Kidney capillary endothelial cell (primary cell): ENCODE measurements around the gene BCL2L15.
"Not testable (repeated sequence)": the region's sequence is repeated elsewhere in the genome, so short reads cannot be mapped to it uniquely, and the experiment has no call there.

Experiments
- DNase-seq: peaks from one replicate; pipeline ENCODE4 v3.0.0-alpha.2; 2018; ENCODE audit warnings: low spot score

Gene BCL2L15

DNA sequence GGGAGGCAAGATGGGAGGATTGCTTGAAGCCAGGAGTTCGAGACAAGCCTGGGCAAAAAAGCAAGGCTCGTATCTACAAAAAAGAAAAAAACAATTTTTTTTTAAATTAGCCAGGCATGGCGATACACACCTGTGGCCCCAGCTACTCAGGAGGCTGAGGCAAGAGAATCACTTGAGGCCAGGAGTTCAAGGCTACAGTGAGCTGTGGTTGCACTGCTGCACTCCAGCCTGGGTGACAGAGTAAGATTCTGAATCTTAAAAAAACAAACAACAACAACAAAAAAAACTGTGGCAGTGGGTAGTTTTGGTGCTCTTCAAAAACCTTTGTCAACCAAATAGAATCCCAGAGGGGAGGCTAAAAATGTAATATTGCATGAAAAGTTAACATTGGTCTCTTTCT, 16.6 kb downstream of the BCL2L15 start:
- DNase-seq, result no peak

DNA sequence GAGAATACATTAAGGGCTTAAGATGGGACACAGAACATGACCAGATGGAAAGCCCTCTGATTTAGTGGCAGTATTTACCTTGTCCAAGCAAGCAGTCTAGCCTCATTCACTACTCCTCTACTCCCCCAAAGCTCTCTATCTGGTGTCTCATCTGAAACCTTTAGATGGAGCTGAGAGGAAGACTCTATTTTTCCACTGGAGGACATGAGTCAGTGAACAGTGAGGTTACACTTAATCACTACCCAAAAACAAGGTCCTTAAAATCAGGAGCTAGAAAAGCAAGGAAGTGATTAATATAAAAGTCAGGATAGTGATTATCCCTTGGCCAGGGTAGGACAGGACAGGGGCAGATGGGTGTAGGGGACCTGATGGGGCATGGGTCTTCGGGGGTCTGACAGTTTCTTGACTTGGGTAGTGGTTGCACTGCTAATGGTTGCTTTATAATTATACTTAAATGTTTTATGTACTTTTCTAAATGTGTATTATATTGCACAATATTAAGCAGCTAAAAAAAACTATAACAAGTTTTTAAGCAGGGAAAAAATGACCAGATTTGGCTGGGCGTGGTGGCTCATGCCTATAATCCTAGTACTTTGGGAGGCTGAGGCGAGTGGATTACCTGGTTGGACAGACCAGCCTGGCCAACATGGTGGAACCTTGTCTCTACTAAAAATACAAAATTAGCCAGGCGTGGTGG, 18.8 kb downstream of the BCL2L15 start:
- peak; percentile 74 for DNase-seq

DNA sequence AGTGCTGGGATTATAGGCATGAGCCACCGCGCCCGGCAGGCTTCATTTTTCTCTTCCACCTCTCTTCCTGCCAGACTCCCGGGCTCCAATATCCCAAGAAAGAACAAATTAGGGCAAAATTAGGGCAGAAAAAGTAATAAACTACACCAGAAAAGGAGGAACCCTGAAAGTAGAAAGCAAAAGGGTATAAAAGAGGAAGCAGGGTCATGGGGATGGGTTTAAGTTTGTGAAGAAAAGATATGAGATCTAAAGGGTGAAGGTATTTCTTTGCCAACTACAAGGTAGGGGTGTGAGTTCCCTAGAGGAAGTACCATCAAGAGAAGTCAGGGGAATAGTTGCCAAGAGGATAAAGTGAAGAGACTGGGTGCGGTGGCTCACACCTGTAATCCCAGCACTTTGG, 25.7 kb downstream of the BCL2L15 start:
- DNase-seq, result no peak

DNA sequence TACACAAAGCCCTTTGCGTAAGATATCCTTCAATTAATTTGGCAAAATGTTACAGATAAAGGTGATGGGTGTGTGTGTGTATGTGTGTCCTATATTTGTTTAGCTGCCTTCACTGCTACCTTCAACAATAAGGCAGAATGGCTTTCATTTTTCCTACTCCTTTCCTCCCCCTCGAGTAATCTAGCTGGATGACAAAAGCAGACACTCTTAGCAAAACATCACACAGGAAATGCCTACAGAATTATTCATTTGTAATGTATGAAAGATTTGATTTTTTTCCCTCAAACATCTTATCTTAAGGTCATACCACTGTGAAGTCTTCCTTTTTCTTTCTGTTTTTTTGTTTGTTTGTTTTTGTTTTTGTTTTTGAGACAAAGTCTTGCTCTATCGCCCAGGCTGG, 26.5 kb downstream of the BCL2L15 start:
- DNase-seq, result peak; percentile 79

DNA sequence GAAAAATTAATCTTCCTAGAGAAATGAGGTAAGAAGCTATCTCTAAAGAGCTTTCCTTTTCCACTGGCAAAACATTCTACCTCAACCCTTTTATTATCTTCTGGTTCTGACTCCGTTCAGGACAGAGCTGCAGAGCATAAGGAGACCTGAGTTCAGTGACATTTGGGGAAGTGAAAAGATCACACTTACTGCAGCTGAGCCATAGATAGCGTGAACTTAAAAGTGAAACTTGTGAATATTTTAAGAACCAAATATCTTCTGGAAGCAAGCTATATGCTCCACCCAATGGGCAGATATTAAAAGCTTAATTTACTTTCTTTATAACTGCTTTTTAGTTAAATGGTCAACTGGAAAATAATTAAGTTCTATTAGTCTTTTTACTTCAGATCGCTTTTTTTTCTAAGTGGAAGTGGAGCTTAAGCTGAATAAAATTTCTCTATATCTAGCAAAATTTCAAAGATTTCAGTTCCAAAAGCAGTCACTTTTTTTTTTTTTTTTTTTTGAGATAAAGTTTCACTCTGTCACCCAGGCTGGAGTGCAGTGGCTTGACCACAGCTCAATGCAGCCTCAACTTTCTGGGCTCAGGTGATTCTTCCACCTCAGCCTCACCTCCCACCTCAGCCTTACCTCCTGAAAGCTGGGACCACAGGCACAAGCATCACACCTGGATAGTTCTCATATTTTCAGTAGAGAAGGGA, 27.8 kb downstream of the BCL2L15 start:
- DNase-seq, result no peak

DNA sequence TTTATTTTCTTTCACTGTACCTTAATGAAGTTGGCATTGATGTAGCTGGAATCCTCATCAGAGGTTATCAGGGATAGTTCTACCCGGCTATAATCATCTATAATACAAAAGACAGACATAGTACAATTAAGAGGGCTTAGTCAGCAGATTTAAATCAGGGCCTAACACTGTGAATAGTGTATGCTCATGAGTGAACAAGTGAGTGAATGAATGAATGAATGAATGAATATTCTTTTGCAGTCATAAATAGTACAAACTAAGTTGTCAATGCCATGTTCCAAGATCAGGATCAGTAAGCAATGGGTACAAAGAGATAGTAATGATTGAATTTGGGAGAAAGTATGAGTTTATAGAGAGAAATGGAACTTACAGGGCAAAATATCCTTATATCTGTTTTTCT, 28.4 kb downstream of the BCL2L15 start:
- no peak for DNase-seq

DNA sequence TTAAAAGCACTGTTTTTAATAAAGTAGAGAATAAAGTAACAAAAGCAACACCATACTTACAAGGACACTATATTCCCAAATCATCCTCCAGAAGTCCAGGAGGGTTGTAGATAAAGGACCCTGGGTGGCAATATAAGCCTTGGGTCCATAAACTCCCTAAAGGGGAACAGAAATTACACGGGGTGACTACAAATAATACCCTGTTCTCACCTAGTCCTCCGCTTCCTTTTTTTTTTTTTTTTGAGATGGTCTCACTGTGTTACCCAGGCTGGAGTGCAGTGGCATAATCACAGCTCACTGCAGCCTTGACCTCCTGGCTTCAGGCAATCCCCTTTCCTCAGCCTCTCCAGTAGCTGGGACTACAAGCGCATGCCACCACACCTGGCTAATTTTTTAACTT, 29.0 kb downstream of the BCL2L15 start:
- DNase-seq, result no peak

DNA sequence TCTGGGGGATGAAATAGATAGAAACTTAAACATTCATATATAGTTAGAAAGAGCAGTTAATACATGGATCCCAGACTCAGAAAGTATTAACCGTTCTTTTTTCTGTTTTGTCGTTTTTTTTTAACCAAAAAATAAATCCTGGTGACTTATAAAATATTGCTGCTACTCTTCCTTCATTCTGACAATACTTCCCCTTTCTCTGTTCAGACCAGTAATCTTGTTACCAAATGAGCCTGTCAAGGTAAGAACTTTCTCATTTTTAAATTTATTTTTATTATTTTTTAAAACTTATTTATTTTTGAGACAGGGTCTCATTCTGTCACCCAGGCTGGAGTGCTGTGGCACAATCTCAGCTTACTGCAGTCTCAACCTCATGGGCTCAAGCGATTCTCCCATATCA, 29.6 kb downstream of the BCL2L15 start:
- no peak for DNase-seq

DNA sequence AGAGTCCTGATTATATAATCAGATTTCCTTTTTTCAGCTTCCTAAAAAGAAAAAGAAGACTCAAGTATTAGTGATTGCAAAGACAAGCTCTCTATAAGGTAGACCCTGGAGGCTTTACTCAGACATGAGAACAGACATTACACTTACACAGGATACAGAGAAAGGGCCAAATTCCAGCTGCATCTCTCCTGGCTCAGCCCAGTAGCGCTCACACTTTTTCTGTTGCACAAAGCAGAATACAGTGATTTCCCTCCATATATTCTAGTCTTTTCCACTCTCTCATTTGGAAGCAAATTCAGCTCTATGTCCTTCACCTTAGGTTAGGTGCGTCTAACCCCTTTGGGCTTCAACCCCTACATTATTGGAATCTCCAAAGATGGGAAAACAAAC, 31.0 kb downstream of the BCL2L15 start:
- no peak for DNase-seq

DNA sequence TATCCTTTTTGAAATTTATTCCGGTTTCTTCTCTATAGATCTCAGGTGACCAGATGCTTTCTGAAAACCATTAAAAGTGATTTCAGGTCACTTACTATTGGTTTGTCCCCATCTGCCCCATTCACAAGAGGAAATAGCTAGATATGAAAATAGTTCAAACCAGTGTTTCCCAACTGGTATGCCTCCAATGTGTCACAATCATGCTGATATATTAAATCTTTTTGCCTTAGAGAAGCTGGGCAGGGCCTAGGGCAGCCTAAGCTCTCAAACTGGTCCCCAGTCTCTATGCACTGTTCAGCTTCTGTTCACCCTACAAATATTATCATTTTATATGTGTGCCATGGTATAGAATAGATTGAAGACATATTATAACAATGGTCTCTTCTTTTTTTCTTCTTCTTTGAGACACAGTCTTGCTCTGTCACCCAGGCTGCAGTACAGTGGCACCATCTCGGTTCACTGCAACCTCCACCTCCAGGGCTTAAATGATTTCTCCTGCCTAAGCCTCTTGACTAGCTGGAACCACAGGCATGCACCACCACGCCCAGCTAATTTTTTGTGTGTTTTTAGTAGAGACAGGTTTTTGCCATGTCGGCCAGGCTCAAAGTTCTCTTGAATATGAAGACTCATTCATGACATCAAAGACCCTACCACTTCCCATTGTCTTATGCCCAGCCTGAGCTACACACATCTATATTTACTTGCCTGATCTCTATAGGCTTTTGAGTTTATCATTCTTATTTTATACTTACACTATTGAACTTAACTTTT, 31.6 kb downstream of the BCL2L15 start:
- no peak for DNase-seq

DNA sequence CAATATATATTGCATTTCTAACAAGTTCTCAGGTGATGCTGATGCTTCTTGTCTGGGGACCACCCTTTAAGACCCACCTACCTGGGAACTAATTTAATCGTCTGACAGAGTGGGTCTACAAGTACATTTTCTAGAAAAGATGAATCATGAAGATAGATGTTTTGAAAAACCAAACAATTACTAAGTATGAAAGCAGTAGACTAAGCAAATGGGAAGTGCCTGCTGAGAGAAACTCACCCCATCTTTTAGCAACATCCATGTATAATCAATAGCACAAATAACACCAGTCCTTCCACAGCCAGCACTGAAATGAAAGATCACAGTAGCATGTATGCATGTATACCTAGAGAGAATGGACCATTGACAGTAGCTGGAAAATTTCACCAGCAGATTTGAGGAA, 33.1 kb downstream of the BCL2L15 start:
- no peak for DNase-seq

DNA sequence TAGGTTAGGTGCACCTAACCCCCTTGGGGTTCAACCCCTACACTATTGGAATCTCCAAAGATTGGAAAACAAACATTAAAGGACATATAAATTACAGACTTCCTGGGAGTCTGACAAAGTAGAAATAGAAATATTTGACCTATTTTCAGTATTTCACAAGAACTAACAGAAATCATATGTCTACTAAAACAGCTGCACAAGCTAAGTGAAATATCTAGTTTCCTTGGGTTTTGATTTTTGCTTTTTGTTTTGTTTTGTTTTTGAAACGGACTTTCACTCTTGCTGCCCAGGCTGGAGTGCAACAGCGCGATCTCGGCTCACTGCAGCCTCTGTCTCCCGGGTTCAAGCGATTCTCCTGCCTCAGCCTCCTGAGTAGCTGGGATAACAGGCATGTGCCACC, 34.7 kb downstream of the BCL2L15 start:
- not testable (repeated sequence) for DNase-seq

DNA sequence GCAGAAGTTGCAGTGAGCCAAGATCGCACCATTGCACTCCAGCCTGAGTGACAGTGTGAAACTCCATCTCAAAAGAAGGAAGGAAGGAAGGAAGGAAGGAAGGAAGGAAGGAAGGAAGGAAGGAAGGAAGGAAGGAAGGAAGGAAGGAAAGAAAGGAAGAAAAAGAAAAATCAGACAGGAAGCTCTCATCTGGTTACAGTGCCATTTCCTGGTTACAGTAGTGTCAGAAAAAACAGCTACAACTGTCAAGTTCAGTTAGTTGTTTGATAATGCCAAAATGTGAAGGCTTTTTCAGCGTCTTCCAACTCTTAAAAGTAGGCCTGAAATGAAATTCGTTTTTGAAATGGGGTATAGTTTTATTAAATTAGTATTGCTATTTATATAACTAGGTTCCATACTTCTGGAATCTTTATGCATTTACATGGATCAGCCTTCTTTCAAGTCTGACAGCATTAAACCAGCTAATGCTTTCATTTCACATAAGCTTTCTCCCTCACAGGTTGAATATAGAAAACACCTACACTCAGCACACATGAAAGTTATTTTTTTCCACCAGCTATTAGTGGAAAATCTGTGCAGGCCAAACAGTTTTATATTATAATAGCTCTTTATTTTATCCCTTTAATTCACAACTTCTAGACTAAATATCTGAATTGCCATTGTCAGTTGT, 37.1 kb downstream of the BCL2L15 start:
- DNase-seq, result no peak

DNA sequence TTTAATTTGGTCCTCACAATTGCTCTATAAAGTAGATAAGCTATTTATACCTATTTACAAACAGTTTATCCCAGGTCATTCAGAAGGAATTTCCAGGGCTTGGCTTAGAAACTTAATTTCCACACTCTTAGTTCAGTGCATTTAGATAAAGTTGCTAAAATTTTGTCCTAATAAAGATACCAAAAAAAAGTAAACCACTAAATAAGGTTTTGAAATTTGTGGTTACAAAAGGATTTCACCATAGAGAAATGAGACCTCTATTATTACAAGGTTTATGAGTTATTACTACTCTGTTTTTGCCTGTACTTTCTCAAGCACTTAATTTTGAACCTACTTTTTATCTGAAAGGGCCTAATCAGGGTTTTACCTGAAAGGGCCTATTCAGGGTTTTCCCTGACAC, 38.3 kb downstream of the BCL2L15 start:
- DNase-seq, result no peak

DNA sequence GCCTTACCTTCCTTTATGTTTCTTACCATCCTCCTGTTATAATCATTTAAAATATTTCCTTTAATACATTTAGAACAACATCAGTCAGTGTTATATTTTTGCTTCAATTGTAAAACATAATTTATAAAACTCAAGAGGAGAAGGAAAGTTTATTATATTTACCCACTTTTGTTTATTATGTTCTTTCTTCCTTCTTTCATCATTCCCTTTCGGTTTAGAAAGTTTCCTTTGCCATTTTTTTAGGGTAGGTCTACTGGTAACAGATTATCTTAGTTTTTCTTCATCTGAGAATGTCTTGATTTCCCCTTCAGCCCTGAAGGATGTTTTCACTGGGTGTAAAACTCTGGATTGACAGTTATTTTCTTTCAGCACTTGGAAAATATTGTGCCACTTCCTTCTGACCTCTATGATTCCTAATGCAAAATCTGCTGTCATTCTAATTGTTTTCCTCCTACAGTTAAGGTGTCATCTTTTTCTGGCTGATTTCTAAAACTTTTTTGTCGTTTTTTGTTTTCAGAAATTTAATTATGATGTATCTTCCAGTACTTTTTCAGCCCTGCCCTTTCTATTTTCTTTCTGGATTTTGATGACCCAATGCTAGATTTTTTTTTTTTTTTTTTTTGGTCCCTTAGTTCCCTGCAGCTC, 40.9 kb downstream of the BCL2L15 start:
- no peak for DNase-seq

DNA sequence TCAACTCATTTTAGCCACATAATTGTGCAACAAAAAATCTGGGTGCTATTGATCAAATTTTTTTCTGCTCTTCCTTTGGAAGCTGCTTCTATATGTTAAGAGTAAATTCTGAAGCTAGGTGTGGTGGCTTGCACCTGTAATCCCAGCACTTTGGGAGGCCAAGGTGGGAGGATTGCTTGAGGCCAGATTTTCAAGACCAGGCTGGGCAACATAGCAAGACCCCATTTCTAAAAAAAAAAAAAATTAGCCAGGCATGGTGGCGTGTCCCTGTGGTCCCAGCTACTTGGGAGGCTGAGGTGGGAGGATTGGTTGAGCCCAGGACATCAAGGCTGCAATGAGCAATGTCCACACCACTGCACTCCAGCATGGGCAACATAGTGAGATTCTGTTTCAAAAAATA, 50.8 kb downstream of the BCL2L15 start:
- no peak for DNase-seq

DNA sequence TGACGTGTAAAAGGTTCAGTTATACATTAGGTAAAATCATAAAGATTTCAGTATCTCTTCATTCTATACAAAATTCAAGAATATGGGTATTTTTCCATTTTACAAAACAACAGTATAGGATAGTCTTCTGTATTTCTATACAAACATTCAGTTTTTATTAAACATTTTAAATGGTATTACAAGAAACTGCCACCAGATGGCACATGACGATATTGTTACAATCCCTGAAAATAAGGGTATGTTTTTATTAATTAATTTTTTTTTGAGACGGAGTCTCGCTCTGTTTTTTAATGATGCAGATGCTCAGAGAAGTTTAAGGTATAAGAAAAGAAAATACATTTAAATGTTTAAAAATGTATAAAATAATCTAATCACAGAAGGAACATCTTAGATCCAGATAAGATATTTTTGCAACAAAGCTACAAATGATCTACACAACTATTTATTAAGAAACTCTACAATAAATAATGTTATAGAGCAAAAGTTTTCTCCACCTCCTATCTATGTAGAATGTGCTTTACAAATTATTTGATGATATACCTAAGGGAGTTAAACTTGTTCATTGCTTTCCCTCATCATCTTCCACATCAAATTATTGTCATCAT, 51.6 kb downstream of the BCL2L15 start:
- DNase-seq, result peak; percentile 54

DNA sequence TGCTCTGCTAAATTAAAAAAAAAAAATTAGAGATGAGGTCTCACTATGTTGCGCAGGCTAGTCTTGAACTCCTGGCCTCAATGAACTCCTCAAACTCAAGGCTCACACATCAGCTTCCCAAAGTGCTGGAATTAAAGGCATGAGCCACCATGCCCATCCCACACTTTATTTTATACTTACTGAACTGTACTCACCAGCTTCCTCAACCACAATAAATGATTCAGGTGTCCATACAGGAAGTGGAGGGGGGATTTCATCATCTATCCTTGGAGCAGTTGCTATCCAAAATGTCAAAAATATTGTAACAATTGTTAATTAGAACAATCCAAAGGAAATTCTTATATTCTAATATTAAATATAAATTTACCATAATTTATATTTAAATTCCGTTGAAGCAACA, 52.7 kb downstream of the BCL2L15 start:
- no peak for DNase-seq
